IMR-90 (cell line): Measurements from ENCODE around the gene RIPK1. TPM values are rescaled to one million over a fixed set of nuclear protein-coding genes. Genes with fewer than 3 reads are reported as not detected.

Experiments used
- ATAC-seq: fragments of 200-7000 bp; cut with Tn5 transposase; 2 replicates; pipeline ENCODE4 v1.9.1; 2020; ENCODE audit warnings: low read depth, mild to moderate bottlenecking, moderate library complexity
- BruUV-seq: library from RNA; stranded (reverse); fragments of 400-500 nt; replicated peaks from 2 replicates; lab custom pipeline; 2021; lab: Mats Ljungman, UMichigan
- CTCF ChIA-PET: fragments of 300-600 bp; formaldehyde crosslinking; extraction: SDS; loops from one replicate; lab custom pipeline; 2021; ENCODE audit warnings: antibody characterized with exemption; lab: Yijun Ruan, JAX
- POLR2A ChIA-PET: fragments of 300-600 bp; sonication (Branson Sonifier 250); formaldehyde crosslinking; loops from one replicate; lab custom pipeline; 2022; ENCODE audit warnings: antibody characterized with exemption; ENCODE audit not compliant: unreplicated experiment; lab: Charles Lee
- DNase-seq: peaks from one replicate; pipeline ENCODE4 v3.0.0; 2013
- H2AFZ ChIP-seq: replicated peaks from 2 replicates; pipeline ENCODE3; 2013; ENCODE audit warnings: low read length, mild to moderate bottlenecking; ENCODE audit not compliant: poor library complexity
- H2AK5ac ChIP-seq: 2 replicates; pipeline ENCODE4 v1.6.1; 2013; ENCODE audit warnings: low read depth, low read length, inconsistent platforms
- H2AK9ac ChIP-seq: replicated peaks from 2 replicates; pipeline ENCODE3; 2013; ENCODE audit warnings: mild to moderate bottlenecking, low read depth, low read length, moderate library complexity; ENCODE audit not compliant: poor library complexity
- H2BK120ac ChIP-seq: 2 replicates; pipeline ENCODE4 v1.6.1; 2013; ENCODE audit warnings: low read depth, low read length, inconsistent platforms
- H2BK15ac ChIP-seq: 3 replicates; pipeline ENCODE4 v1.6.1; 2013; ENCODE audit warnings: low read depth, low read length, inconsistent platforms
- H2BK20ac ChIP-seq: 2 replicates; pipeline ENCODE4 v1.6.1; 2013; ENCODE audit warnings: low read depth, mild to moderate bottlenecking, inconsistent platforms, low read length, moderate library complexity
- H2BK5ac ChIP-seq: 2 replicates; pipeline ENCODE4 v1.6.1; 2013; ENCODE audit warnings: mild to moderate bottlenecking, low read depth, low read length, inconsistent platforms; ENCODE audit not compliant: poor library complexity, severe bottlenecking
- H3K14ac ChIP-seq: replicated peaks from 2 replicates; pipeline ENCODE4 v1.6.1; 2013; ENCODE audit warnings: low read depth, low read length, inconsistent platforms
- H3K18ac ChIP-seq: 2 replicates; pipeline ENCODE4 v1.6.1; 2013; ENCODE audit warnings: low read depth, low read length, control low read depth
- H3K23ac ChIP-seq: 2 replicates; pipeline ENCODE4 v1.6.1; 2013; ENCODE audit warnings: low read depth, low read length, inconsistent platforms
- H3K27ac ChIP-seq: 2 replicates; pipeline ENCODE4 v1.5.1; 2013; ENCODE audit warnings: mild to moderate bottlenecking, control low read depth, low read length; ENCODE audit not compliant: insufficient read depth
- H3K27me3 ChIP-seq: 2 replicates; pipeline ENCODE4 v1.6.1; 2013; ENCODE audit warnings: low read length; ENCODE audit not compliant: control insufficient read depth, insufficient read depth
- H3K36me3 ChIP-seq: 2 replicates; pipeline ENCODE4 v1.6.1; 2013; ENCODE audit warnings: low read length, mixed read lengths; ENCODE audit not compliant: control insufficient read depth, insufficient read depth
- H3K4ac ChIP-seq: 2 replicates; pipeline ENCODE4 v1.6.1; 2013; ENCODE audit warnings: low read depth, low read length, inconsistent platforms
- H3K4me1 ChIP-seq: 2 replicates; pipeline ENCODE4 v1.6.1; 2013; ENCODE audit warnings: low read length, mixed read lengths; ENCODE audit not compliant: control insufficient read depth, insufficient read depth
- H3K4me2 ChIP-seq: 2 replicates; pipeline ENCODE4 v1.6.1; 2013; ENCODE audit warnings: low read depth, mild to moderate bottlenecking, control low read depth, low read length, moderate library complexity
- H3K4me3 ChIP-seq: 2 replicates; pipeline ENCODE4 v1.5.1; 2013; ENCODE audit warnings: low read depth, mild to moderate bottlenecking, control low read depth, low read length, moderate library complexity; ENCODE audit not compliant: insufficient read depth
- H3K56ac ChIP-seq: 2 replicates; pipeline ENCODE4 v1.6.1; 2013; ENCODE audit warnings: low read length, inconsistent platforms; ENCODE audit not compliant: insufficient read depth; ENCODE audit errors: extremely low read depth
- H3K79me1 ChIP-seq, 2 experiments: 2 replicates each; pipeline ENCODE4 v1.6.1; 2013; ENCODE audit warnings: low read length in 2 of 2, inconsistent platforms in 1 of 2, low read depth in 1 of 2
- H3K9ac ChIP-seq: 2 replicates; pipeline ENCODE4 v1.6.1; 2013; ENCODE audit warnings: low read depth, low read length, control low read depth
- H3K9me1 ChIP-seq: 2 replicates; pipeline ENCODE4 v1.6.1; 2013; ENCODE audit warnings: low read length, inconsistent platforms; ENCODE audit not compliant: insufficient read depth
- H3K9me3 ChIP-seq: 2 replicates; pipeline ENCODE4 v1.6.1; 2013; ENCODE audit warnings: low read length; ENCODE audit not compliant: control insufficient read depth, insufficient read depth
- H4K20me1 ChIP-seq: 2 replicates; pipeline ENCODE4 v1.6.1; 2013; ENCODE audit warnings: low read length, inconsistent platforms; ENCODE audit not compliant: insufficient read depth
- H4K5ac ChIP-seq: 2 replicates; pipeline ENCODE4 v1.6.1; 2013; ENCODE audit warnings: mild to moderate bottlenecking, low read depth, low read length, control low read depth
- H4K8ac ChIP-seq, 2 experiments: 2 replicates each; pipeline ENCODE4 v1.6.1; 2013; ENCODE audit warnings: low read depth in 2 of 2, low read length in 2 of 2, control low read depth in 1 of 2, inconsistent platforms in 1 of 2
- H4K91ac ChIP-seq: 2 replicates; pipeline ENCODE4 v1.6.1; 2013; ENCODE audit warnings: low read depth, low read length, inconsistent platforms; ENCODE audit not compliant: insufficient read depth
- CEBPB ChIP-seq: IDR thresholded peaks from 2 replicates; pipeline ENCODE4 v1.6.1; 2012; ENCODE audit warnings: low read depth, low read length, improper control_type of control experiment
- POLR2A ChIP-seq: IDR thresholded peaks from 2 replicates; pipeline ENCODE4 v1.6.1; 2012; ENCODE audit warnings: mild to moderate bottlenecking, low read depth, low read length
- whole genome bisulfite sequencing, 2 experiments: methylation state at CpG; one replicate each; pipeline versions ENCODE4 v1.1.5 to v1.1.7; 2013; ENCODE audit warnings: missing lambda C conversion rate in 2 of 2; ENCODE audit not compliant: insufficient read length in 1 of 2; ENCODE audit errors: extremely low coverage in 2 of 2; 5-methylcytosine and 5-hydroxymethylcytosine counted together
- dilution Hi-C: fragments of 300-500 bp; cut with HindIII; formaldehyde crosslinking; loops from one replicate; pipeline ENCODE4 v1.14.3; 2018; ENCODE audit warnings: low sequenced_read_pairs; ENCODE audit not compliant: unreplicated experiment
- in situ Hi-C: fragments of 300-500 bp; cut with MboI; formaldehyde crosslinking; loops from 3 replicates; pipeline ENCODE4 v1.14.3; 2019; ENCODE audit warnings: low sequenced_read_pairs, inconsistent platforms, mixed read lengths
- intact Hi-C: fragments of 100-400 bp; cut with micrococcal nuclease; formaldehyde crosslinking; loops from 2 replicates; pipeline ENCODE4 v1.10.0; 2022
- polyA plus RNA-seq, 3 experiments: library from polyadenylated mRNA; depleted of rRNA; stranded (reverse); fragments of >200 nt; gene quantifications; 2 replicates each; pipeline ENCODE4 v1.2.3, GENCODE V29; 2012; ENCODE audit warnings: low replicate concordance in 1 of 3
- total RNA-seq: library from RNA; depleted of rRNA; stranded (reverse); fragments of >200 nt; gene quantifications from 2 replicates; pipeline ENCODE4 v1.2.3, GENCODE V29; 2012

Gene RIPK1
- total and polyA plus RNA-seq, 2 of the 4 experiments (the other 2 are of a cell fraction) = 12.6 to 25.6 TPM

DNA sequence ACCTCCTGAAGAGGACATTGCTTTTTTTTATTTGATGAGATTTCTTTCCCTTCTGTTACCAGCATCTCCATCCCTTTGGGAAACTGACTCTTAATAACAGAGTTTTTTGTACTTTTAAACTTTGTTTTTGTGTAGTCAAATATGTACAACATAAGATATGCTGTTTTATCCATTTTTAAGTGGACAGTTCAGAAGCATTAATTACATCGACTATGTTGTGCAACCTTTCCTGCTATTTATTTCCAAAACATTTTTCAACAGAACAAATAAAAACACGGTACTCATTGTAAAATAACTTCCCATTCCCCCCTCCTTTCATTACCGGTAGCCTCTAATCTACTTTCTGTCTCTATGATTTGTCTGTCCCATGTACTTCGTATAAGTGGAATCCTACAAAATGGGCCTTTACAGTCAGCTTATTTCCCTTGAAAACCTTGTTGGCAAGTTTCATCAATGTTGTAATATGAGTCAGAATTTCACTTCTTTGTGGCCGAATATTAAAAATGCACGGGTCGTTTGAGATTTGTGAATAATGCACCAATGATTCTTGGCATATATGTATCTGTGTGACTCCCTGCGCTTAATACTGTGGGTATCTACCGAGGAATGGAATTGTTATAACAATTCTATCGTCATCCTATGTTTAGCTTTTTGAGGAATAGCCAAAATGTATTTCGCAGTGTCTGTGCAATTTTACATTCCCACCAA is 11.1 kb upstream of the RIPK1 start:
- H2AK5ac ChIP-seq = no peak overlapping the region
- no peak overlapping the region for H4K8ac ChIP-seq
- in situ Hi-C loops = loop anchor here (10.0 kb wide), 2 partner anchors 62 to 212 kb away; partner anchors contain the start of genes NQO2 and SERPINB1
- H3K79me1 ChIP-seq = no peaks in the 10 kb centered on the region
- H3K4me2 ChIP-seq = no peak overlapping the region
- no peaks in the 10 kb centered on the region; the same call in 1 of the 2 replicates for H3K4me1 ChIP-seq
- DNase-seq (no peak), ATAC-seq (no peak)
- H4K20me1 ChIP-seq = no peaks in the 10 kb centered on the region
- no peak overlapping the region for H4K5ac ChIP-seq
- WGBS, 2 experiments = 100% methylated on average over 1 of the region's 11 CpGs; no CpG with 5 or more reads in 1 of the 2 experiments
- no peak overlapping the region for H2AK9ac ChIP-seq
- no peak overlapping the region for H3K23ac ChIP-seq
- H3K18ac ChIP-seq = no peak overlapping the region
- no peak overlapping the region for H2BK120ac ChIP-seq
- H3K4me3 ChIP-seq = no peak overlapping the region
- H3K27me3 ChIP-seq = no peaks in the 10 kb centered on the region; the same call in 1 of the 2 replicates
- H3K27ac ChIP-seq = no peak overlapping the region
- CTCF ChIA-PET = interaction anchor here (1.8 kb wide), 1 partner anchor 105 kb away, joined by 6 read pairs; no protein-coding TSS in a partner anchor
- POLR2A ChIA-PET = no interaction called here
- H2BK15ac ChIP-seq = no peak overlapping the region
- BruUV-seq = no TSS peak
- no peak overlapping the region for H2AFZ ChIP-seq
- dilution Hi-C loops = no loop called here
- H4K91ac ChIP-seq = no peak overlapping the region
- H3K9me1 ChIP-seq = peaks cover 3% of the 10 kb centered on the region; the same call in 1 of the 2 replicates
- H2BK20ac ChIP-seq = no peak overlapping the region
- H3K14ac ChIP-seq = no peak overlapping the region
- no peak overlapping the region for H3K4ac ChIP-seq
- H3K9me3 ChIP-seq = no peaks in the 10 kb centered on the region
- H2BK5ac ChIP-seq = no peak overlapping the region
- H3K56ac ChIP-seq = no peak overlapping the region
- H3K9ac ChIP-seq = no peak overlapping the region
- TF ChIP-seq CEBPB = peak; percentile 45
- TF ChIP-seq POLR2A = no peak
- H3K36me3 ChIP-seq = no peaks in the 10 kb centered on the region
- intact Hi-C loops = loop anchor here (5.0 kb wide), 1 partner anchor 320 kb away; no protein-coding TSS in a partner anchor
